Effector memory CD8-positive, alpha-beta T cell (primary cell): ENCODE data around the gene RSBN1.

Experiments used
- ATAC-seq: fragments of 150-1000 bp; cut with Tn5 transposase; replicated peaks from 2 replicates; pipeline ENCODE4 v1.10.0; 2021; ENCODE audit warnings: mild to moderate bottlenecking, moderate library complexity
- DNase-seq, 3 experiments: peaks; one replicate each; pipeline ENCODE4 v3.0.0; 2021
- H3K27ac Mint-ChIP-seq, 2 donors: one replicate each; pipeline ENCODE4 v1.8.0; 2022; ENCODE audit warnings: mild to moderate bottlenecking in 2 of 2, mixed read lengths in 2 of 2, moderate library complexity in 2 of 2
- H3K27me3 Mint-ChIP-seq, 2 donors: one replicate each; pipeline ENCODE4 v1.8.0; 2022; ENCODE audit warnings: mixed read lengths in 2 of 2
- H3K36me3 Mint-ChIP-seq: one replicate; pipeline ENCODE4 v1.8.0; 2022; ENCODE audit warnings: mild to moderate bottlenecking, moderate library complexity, mixed read lengths; ENCODE audit not compliant: insufficient read depth
- H3K4me1 Mint-ChIP-seq, 2 donors: one replicate each; pipeline ENCODE4 v1.8.0; 2022; ENCODE audit warnings: low read depth in 2 of 2, mixed read lengths in 2 of 2
- H3K4me3 Mint-ChIP-seq, 2 donors: one replicate each; pipeline ENCODE4 v1.8.0; 2022; ENCODE audit warnings: mild to moderate bottlenecking in 2 of 2, mixed read lengths in 2 of 2, moderate library complexity in 2 of 2
- H3K9me3 Mint-ChIP-seq, 2 donors: one replicate each; pipeline ENCODE4 v1.8.0; 2022; ENCODE audit warnings: mixed read lengths in 2 of 2

The RSBN1 gene

GRCh38 chr1:113805639-113806038, 6.6 kb downstream of the RSBN1 start:
- no peaks in the 10 kb centered on the region for H3K27me3 Mint-ChIP-seq
- DNase-seq (no peak), ATAC-seq (no peak)
- peak overlapping the region in 1 of 2 donors; percentile 49 for H3K27ac Mint-ChIP-seq
- peak overlapping the region; percentile 12 to 53 for H3K4me3 Mint-ChIP-seq
- no peaks in the 10 kb centered on the region for H3K9me3 Mint-ChIP-seq
- H3K36me3 Mint-ChIP-seq: peaks cover 35% of the 10 kb centered on the region
- peaks cover 46 to 87% of the 10 kb centered on the region in 2 donors for H3K4me1 Mint-ChIP-seq

- Mint-ChIP-seq H3K27ac (peak overlapping the region in 1 of 2 donors; percentile 49), H3K36me3 (peaks cover 35% of the 10 kb centered on the region), H3K9me3 (no peaks in the 10 kb centered on the region), H3K4me1 (peaks cover 47 to 88% of the 10 kb centered on the region in 2 donors), H3K27me3 (no peaks in the 10 kb centered on the region), H3K4me3 (peak overlapping the region; percentile 38 to 53)
- DNase-seq (no peak), ATAC-seq (no peak)
Observed at GRCh38 chr1:113805256-113805531, 7.1 kb downstream of the RSBN1 start.

- DNase-seq (no peak), ATAC-seq (no peak)
- Mint-ChIP-seq H3K27me3 (no peaks in the 10 kb centered on the region), H3K9me3 (no peaks in the 10 kb centered on the region), H3K4me3 (peak overlapping the region; percentile 38 to 56), H3K4me1 (peaks cover 44 to 88% of the 10 kb centered on the region in 2 donors), H3K27ac (peak overlapping the region in 1 of 2 donors; percentile 49), H3K36me3 (peaks cover 35% of the 10 kb centered on the region)
Observed at GRCh38 chr1:113804421-113805255, 7.6 kb downstream of the RSBN1 start.

- ATAC-seq: no peak
- no peaks in the 10 kb centered on the region for H3K9me3 Mint-ChIP-seq
- DNase-seq: no peak
- no peak overlapping the region for H3K27ac Mint-ChIP-seq
- H3K4me1 Mint-ChIP-seq: peaks cover 43 to 81% of the 10 kb centered on the region in 2 donors
- H3K4me3 Mint-ChIP-seq: peak overlapping the region in 1 of 2 donors; percentile 25
- peaks cover 37% of the 10 kb centered on the region for H3K36me3 Mint-ChIP-seq
- no peaks in the 10 kb centered on the region for H3K27me3 Mint-ChIP-seq
Observed at GRCh38 chr1:113802367-113803007, 9.8 kb downstream of the RSBN1 start.

- no peak for DNase-seq
- Mint-ChIP-seq H3K27ac (no peak overlapping the region), H3K4me1 (peaks cover 34 to 64% of the 10 kb centered on the region in 2 donors), H3K27me3 (no peaks in the 10 kb centered on the region), H3K36me3 (peaks cover 42% of the 10 kb centered on the region), H3K9me3 (no peaks in the 10 kb centered on the region), H3K4me3 (no peak overlapping the region)
- ATAC-seq: no peak
Observed at GRCh38 chr1:113800487-113800886, 11.8 kb downstream of the RSBN1 start.

- peaks cover 29 to 56% of the 10 kb centered on the region in 2 donors for H3K4me1 Mint-ChIP-seq
- H3K36me3 Mint-ChIP-seq: peaks cover 39% of the 10 kb centered on the region
- no peaks in the 10 kb centered on the region for H3K27me3 Mint-ChIP-seq
- H3K9me3 Mint-ChIP-seq: no peaks in the 10 kb centered on the region
- no peak overlapping the region for H3K27ac Mint-ChIP-seq
- no peak for DNase-seq
- ATAC-seq: no peak
- no peak overlapping the region for H3K4me3 Mint-ChIP-seq
Observed at GRCh38 chr1:113797472-113797871, 14.8 kb downstream of the RSBN1 start.

GRCh38 chr1:113793878-113794834, 18.1 kb downstream of the RSBN1 start:
- H3K4me1 Mint-ChIP-seq: peaks cover 36 to 58% of the 10 kb centered on the region in 2 donors
- H3K4me3 Mint-ChIP-seq: no peak overlapping the region
- peaks cover 41% of the 10 kb centered on the region for H3K36me3 Mint-ChIP-seq

GRCh38 chr1:113792986-113793385, 19.3 kb downstream of the RSBN1 start:
- Mint-ChIP-seq H3K27ac (peak overlapping the region; percentile 0 to 89), H3K4me1 (peaks cover 32 to 60% of the 10 kb centered on the region in 2 donors), H3K27me3 (no peaks in the 10 kb centered on the region), H3K4me3 (no peak overlapping the region), H3K36me3 (peaks cover 40% of the 10 kb centered on the region), H3K9me3 (no peaks in the 10 kb centered on the region)
- ATAC-seq: peak; percentile 29
- no peak for DNase-seq

More at GRCh38 chr1:113793878-113794834, 18.1 kb downstream of the RSBN1 start:
- Mint-ChIP-seq H3K27me3 (no peaks in the 10 kb centered on the region), H3K27ac (peak overlapping the region in 1 of 2 donors; percentile 0), H3K9me3 (no peaks in the 10 kb centered on the region)
- DNase-seq: no peak
- no peak for ATAC-seq

- peak; percentile 86 for ATAC-seq
- Mint-ChIP-seq H3K9me3 (no peaks in the 10 kb centered on the region), H3K27me3 (no peaks in the 10 kb centered on the region), H3K4me1 (peaks cover 32 to 62% of the 10 kb centered on the region in 2 donors), H3K36me3 (peaks cover 35% of the 10 kb centered on the region), H3K4me3 (peak overlapping the region; percentile 48 to 59), H3K27ac (peak overlapping the region; percentile 88 to 89)
- DNase-seq: no peak
Observed at GRCh38 chr1:113792471-113792870, 19.8 kb downstream of the RSBN1 start.

GRCh38 chr1:113788802-113789201, 23.5 kb downstream of the RSBN1 start:
- DNase-seq (no peak), ATAC-seq (no peak)
- peaks cover 8% of the 10 kb centered on the region for H3K36me3 Mint-ChIP-seq
- no peaks in the 10 kb centered on the region for H3K9me3 Mint-ChIP-seq
- peak overlapping the region; percentile 72 to 86 for H3K27ac Mint-ChIP-seq
- no peak overlapping the region for H3K4me3 Mint-ChIP-seq
- no peaks in the 10 kb centered on the region for H3K27me3 Mint-ChIP-seq
- H3K4me1 Mint-ChIP-seq: peaks cover 46 to 80% of the 10 kb centered on the region in 2 donors

GRCh38 chr1:113787663-113788062, 24.6 kb downstream of the RSBN1 start:
- ATAC-seq: no peak
- peaks cover 14% of the 10 kb centered on the region for H3K36me3 Mint-ChIP-seq

GRCh38 chr1:113786069-113786468, 26.2 kb downstream of the RSBN1 start:
- Mint-ChIP-seq H3K4me3 (no peak overlapping the region), H3K4me1 (peaks cover 41 to 72% of the 10 kb centered on the region in 2 donors), H3K27me3 (no peaks in the 10 kb centered on the region), H3K36me3 (peaks cover 14% of the 10 kb centered on the region), H3K9me3 (no peaks in the 10 kb centered on the region), H3K27ac (peak overlapping the region; percentile 86 to 90)
- ATAC-seq (no peak), DNase-seq (no peak)

More at GRCh38 chr1:113787663-113788062, 24.6 kb downstream of the RSBN1 start:
- no peak for DNase-seq
- Mint-ChIP-seq H3K27ac (peak overlapping the region; percentile 86 to 90), H3K4me3 (no peak overlapping the region), H3K9me3 (no peaks in the 10 kb centered on the region), H3K27me3 (no peaks in the 10 kb centered on the region), H3K4me1 (peaks cover 49 to 83% of the 10 kb centered on the region in 2 donors)
